ENCODE measurements around the gene B4GALT4. TPM values are rescaled to one million over a fixed set of nuclear protein-coding genes. Genes with fewer than 3 reads are reported as not detected.
A peak's percentile ranks its signal among the peaks of the same experiment; 100 is the strongest.

Gene B4GALT4
- total and polyA plus RNA-seq, 7 donors = 3.2 to 12.7 (median 6.2) TPM

DNA sequence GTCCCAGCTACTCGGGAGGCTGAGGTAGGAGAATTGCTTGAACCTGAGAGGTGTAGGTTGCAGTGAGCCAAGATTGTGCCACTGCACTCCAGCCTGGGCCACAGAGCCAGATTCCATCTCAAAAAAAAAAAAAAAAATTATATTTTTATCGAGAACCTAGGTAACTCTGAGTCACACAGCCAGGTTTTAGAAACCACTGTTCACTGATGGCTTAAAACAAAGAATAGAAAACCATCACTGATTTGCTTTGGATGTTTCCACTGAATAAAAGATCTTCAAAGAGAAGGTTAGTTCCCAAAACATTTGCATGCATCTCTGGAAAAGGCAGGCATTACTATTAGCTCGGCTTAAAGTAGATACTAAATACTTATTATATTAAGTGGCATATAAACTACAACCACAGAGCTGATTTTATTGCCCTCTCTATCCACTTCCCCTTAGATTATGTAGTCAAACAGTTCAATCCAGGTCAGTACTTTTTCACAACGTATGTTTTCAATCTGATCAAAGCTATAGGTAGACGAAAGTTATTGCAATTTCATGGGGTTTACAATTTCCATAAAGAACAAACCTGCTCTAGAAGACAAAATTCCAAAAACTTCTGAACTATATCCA, 1.4 kb downstream of the B4GALT4 start:
- H3K4me1 ChIP-seq = peaks cover 10% of the 10 kb centered on the region
- no peaks in the 10 kb centered on the region for H3K9me3 ChIP-seq
- peaks cover 0 to 26% of the 10 kb centered on the region in 2 donors for H3K36me3 ChIP-seq (ENCODE audit: insufficient read depth in 1 of 2, low read depth in 1 of 2)
- peak overlapping the region; percentile 92 for H3K27ac ChIP-seq
- peak overlapping the region; percentile 89 for H3K4me3 ChIP-seq
- TF ChIP-seq, protein P1, sequence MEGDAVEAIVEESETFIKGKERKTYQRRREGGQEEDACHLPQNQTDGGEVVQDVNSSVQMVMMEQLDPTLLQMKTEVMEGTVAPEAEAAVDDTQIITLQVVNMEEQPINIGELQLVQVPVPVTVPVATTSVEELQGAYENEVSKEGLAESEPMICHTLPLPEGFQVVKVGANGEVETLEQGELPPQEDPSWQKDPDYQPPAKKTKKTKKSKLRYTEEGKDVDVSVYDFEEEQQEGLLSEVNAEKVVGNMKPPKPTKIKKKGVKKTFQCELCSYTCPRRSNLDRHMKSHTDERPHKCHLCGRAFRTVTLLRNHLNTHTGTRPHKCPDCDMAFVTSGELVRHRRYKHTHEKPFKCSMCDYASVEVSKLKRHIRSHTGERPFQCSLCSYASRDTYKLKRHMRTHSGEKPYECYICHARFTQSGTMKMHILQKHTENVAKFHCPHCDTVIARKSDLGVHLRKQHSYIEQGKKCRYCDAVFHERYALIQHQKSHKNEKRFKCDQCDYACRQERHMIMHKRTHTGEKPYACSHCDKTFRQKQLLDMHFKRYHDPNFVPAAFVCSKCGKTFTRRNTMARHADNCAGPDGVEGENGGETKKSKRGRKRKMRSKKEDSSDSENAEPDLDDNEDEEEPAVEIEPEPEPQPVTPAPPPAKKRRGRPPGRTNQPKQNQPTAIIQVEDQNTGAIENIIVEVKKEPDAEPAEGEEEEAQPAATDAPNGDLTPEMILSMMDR (IDR thresholded peaks at IDR 0.05) = no peak
- intact Hi-C loops (cut with DNase I) = loop anchor here in 1 of 2 donors (10.0 kb wide), 1 partner anchor 355 kb away; no protein-coding TSS in a partner anchor
- no peaks in the 10 kb centered on the region for H3K27me3 ChIP-seq (ENCODE audit: insufficient read depth in 3 of 3, low read length in 2 of 3)
- DNase-seq (no peak), ATAC-seq (no peak)
- 50 to 74% (median 52%) methylated on average over 5 of the region's 5 CpGs for WGBS, 3 donors

DNA sequence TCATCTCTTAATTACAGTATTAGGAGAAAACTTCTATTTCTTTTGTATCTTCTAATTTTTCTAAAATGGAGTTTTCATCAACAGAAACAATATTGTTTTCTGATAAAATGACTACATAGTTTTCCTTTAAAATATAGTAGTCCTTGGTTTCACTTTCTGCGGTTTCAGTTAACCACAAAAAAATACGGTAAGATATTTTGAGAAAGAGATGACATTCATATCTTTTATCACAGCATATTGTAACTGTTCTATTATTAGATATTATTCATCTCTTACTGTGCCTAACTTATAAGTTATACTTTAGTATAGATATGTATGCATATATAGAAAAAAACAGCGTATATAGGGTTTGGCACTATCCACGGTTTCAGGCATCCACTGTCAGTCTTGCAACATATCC, 2.3 kb downstream of the B4GALT4 start:
- no peak overlapping the region for H3K4me3 ChIP-seq
- H3K27ac ChIP-seq = no peak overlapping the region
- TF ChIP-seq, protein P1 (IDR thresholded peaks at IDR 0.05) = no peak
- no peak for DNase-seq
- 83 to 91% (median 85%) methylated on average over 4 of the region's 4 CpGs for WGBS, 3 donors
- no peaks in the 10 kb centered on the region for H3K9me3 ChIP-seq
- H3K36me3 ChIP-seq (ENCODE audit: insufficient read depth in 1 of 2, low read depth in 1 of 2) = peaks cover 0 to 31% of the 10 kb centered on the region in 2 donors
- ATAC-seq = no peak
- intact Hi-C loops (cut with DNase I) = loop anchor here in 1 of 2 donors (10.0 kb wide), 1 partner anchor 354 kb away; no protein-coding TSS in a partner anchor
- H3K4me1 ChIP-seq = peaks cover 10% of the 10 kb centered on the region
- H3K27me3 ChIP-seq (ENCODE audit: insufficient read depth in 3 of 3, low read length in 2 of 3) = no peaks in the 10 kb centered on the region

DNA sequence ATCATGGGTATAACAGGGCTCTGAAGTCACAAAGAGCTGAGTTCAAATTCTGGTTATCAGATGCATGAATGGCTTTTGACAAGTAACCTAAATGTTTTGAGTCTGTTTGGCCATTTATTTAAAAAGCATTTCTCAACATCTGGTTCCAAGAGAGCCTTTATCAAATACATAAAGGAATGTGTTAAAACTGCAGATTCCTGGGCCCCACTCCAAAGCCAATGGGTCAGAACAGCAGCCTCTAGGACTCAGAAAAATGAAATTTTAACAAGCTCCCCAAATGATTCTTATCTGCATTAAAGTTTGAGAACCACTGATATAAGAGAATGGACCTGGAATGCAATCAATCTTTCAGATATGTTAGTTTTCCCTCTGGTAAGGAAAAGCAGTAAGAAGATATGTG, 3.4 kb downstream of the B4GALT4 start:
- DNase-seq (no peak), ATAC-seq (no peak)
- H3K27ac ChIP-seq = no peak overlapping the region
- H3K4me1 ChIP-seq = peaks cover 10% of the 10 kb centered on the region
- TF ChIP-seq, protein P1 (IDR thresholded peaks at IDR 0.05) = no peak
- H3K36me3 ChIP-seq (ENCODE audit: insufficient read depth in 1 of 2, low read depth in 1 of 2) = peaks cover 0 to 37% of the 10 kb centered on the region in 2 donors
- H3K27me3 ChIP-seq (ENCODE audit: insufficient read depth in 3 of 3, low read length in 2 of 3) = no peaks in the 10 kb centered on the region
- no peak overlapping the region for H3K4me3 ChIP-seq
- no peaks in the 10 kb centered on the region for H3K9me3 ChIP-seq
- intact Hi-C loops (cut with DNase I) = loop anchor here in 1 of 2 donors (10.0 kb wide), 1 partner anchor 352 kb away; no protein-coding TSS in a partner anchor

DNA sequence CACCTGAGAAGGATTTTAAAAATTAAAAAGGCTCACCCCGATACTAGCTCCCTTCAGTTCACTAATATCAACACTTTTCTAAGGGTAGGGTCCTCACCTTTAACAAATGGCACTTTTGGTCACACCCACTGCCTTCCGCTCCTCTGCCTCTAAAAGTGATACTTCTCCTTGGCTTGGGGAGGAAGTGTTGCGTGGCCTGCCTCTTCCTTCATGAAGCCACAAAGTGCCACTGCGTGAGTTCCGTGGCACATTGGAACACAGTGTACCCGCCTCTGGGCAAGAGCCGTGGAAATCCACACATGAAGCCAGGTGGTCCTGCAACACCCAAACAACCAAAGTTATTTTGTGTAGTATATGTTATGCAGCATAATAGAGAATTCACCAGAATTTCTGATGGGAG, 3.9 kb downstream of the B4GALT4 start:
- WGBS, 3 donors = 63 to 96% (median 78%) methylated on average over 7 of the region's 7 CpGs
- no peak for DNase-seq
- intact Hi-C loops (cut with DNase I) = loop anchor here in 1 of 2 donors (10.0 kb wide), 1 partner anchor 352 kb away; no protein-coding TSS in a partner anchor
- Histone ChIP-seq H3K27me3 (ENCODE audit: insufficient read depth in 3 of 3, low read length in 2 of 3) (no peaks in the 10 kb centered on the region), H3K4me1 (peaks cover 10% of the 10 kb centered on the region), H3K27ac (no peak overlapping the region), H3K9me3 (no peaks in the 10 kb centered on the region), H3K4me3 (no peak overlapping the region), H3K36me3 (ENCODE audit: insufficient read depth in 1 of 2, low read depth in 1 of 2) (peaks cover 0 to 37% of the 10 kb centered on the region in 2 donors)
- no peak for ATAC-seq
- TF ChIP-seq, protein P1 (IDR thresholded peaks at IDR 0.05) = no peak
